CD4-positive, alpha-beta T cell treated with Interleukin-21 for 1 hour (primary cell): ENCODE measurements around the gene GATAD2A.

Source experiments
- DNase-seq: peaks from one replicate; pipeline ENCODE4 v3.0.0-alpha.2; 2020

The GATAD2A gene

GRCh38 chr19:19549804-19550464 is 144.5 kb downstream of the GATAD2A start:
- DNase-seq: no peak

DNA sequence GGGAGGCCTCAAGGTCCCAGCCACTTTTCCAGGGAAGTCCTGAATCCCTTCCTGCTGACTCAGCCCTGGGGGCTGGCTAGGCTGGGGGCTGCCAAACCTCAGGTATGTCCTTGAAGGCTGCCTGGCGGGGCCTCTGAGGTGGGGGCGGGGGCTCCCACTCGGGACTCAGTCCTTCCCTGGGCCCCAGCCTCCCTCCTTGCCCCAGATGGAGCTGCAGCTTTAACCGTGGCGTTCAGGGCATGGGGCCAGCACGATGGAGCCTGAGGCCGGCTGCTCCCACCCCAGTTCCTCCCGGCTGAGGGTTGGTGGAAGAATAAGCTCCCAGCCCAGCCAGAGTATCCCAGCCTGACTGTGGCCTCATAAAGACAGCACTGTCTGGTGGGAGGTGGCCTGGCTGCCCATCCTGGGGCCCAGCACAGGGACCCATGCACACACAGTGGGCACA is 145.0 kb downstream of the GATAD2A start:
- no peak for DNase-seq

DNA sequence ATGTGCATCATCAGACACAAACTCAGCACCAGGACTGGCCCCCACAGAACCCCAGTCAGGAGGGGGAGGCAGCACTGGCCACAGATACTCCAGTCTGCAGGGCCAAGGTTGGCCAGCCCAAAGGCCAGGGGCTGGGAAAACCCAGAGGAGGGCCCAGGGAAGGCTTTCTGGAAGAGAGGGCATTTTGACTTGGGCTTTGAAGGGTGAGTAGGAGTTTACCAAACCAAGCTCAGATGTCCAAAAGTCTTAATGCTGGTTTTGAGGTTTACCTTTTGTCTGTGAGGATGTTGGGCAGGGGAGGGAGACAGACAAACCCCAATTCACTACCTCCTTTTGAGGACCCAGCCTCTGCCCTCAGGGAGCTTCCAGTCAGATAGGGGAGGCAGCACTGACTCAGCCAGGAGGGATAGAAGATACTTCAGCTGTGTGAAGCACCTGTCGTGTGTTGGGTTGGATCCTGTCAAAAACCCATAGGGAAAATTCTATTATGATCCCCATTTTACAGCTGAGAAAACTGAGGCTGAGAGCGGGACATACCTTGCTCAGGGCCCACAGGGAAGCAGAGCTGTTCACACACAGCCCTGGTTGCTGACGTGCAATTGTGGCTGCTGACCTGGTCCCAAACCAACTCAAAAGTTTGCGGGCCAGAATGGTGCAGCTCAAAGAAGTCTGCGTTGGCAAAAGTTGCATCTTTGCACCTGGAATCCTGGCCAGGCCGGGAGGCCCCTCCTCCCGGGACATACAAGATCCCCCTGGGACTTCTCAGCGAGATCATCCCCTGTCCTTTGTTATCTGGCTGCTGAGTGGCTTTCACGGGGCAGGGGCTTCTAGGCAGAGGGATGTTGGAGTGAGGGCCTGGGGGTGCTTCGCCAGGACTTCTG is 145.7 kb downstream of the GATAD2A start:
- no peak for DNase-seq

GRCh38 chr19:19551853-19552192 is 146.3 kb downstream of the GATAD2A start:
- no peak for DNase-seq

DNA sequence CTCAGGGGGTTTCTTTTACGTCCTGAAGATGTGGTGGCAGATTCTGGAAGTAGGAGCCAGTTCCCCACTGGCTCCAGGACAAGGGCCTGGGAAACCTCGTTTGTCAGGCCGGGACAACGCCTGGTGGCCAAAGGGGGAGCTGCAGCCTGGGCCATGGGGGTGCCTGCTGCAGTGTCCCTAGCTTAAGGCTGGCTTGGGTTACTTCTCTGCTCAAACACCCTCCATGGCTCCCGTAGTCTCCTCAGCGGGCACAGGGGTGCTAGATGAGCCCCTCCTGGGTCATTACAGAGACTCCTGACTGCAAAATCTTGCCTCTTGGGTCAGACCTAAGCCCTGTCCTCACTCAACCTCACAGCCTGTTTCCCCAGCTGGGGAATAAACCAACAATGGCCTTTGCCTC is 147.3 kb downstream of the GATAD2A start:
- peak; percentile 37 for DNase-seq

GRCh38 chr19:19553670-19554069 is 148.2 kb downstream of the GATAD2A start:
- no peak for DNase-seq

GRCh38 chr19:19554074-19555023 is 148.9 kb downstream of the GATAD2A start:
- DNase-seq: peak; percentile 51

DNA sequence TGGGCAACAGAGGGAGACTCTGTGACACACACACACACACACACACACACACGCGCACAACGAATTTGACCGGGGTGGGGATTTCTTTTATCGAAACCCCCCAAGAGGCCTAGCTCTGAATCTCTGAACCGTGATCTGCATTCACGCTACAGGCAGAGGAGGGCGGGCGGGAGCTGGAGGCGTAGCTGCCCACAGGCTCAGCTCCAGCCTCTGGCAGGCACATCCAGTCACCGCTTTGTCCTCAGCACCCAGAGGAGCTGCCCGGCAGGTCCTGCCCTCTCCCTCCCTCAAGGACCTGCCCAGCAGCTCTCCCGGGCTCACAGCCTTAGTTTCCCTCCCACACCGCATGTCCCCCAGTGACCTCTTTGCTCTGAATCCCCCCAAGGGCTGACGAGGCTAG is 152.6 kb downstream of the GATAD2A start:
- no peak for DNase-seq
